GM19043 (cell line): ENCODE results near the gene CMIP.

Experiments used
- ATAC-seq: cut with Tn5 transposase; IDR thresholded peaks from one replicate; pipeline ENCODE4 v1.9.1; 2021; ENCODE audit warnings: low read depth; ENCODE audit not compliant: unreplicated experiment

CMIP gene

GRCh38 chr16:81668243-81669097 is 223.9 kb downstream of the CMIP start:
- no peak for ATAC-seq

- no peak for ATAC-seq
Measured at GRCh38 chr16:81669473-81670350, 225.1 kb downstream of the CMIP start.

- ATAC-seq, result no peak
Measured at GRCh38 chr16:81671738-81672597, 227.4 kb downstream of the CMIP start.

GRCh38 chr16:81673432-81673831 is 228.8 kb downstream of the CMIP start:
- ATAC-seq, result no peak

- ATAC-seq, result no peak
Measured at GRCh38 chr16:81675662-81676061, 231.1 kb downstream of the CMIP start.

- ATAC-seq, result no peak
Measured at GRCh38 chr16:81676066-81676882, 231.7 kb downstream of the CMIP start.

GRCh38 chr16:81676883-81677737 is 232.5 kb downstream of the CMIP start:
- no peak for ATAC-seq

- no peak for ATAC-seq
Measured at GRCh38 chr16:81678326-81679095, 233.9 kb downstream of the CMIP start.

GRCh38 chr16:81679721-81680430 is 235.3 kb downstream of the CMIP start:
- ATAC-seq, result no peak

- no peak for ATAC-seq
Measured at GRCh38 chr16:81680444-81681275, 236.1 kb downstream of the CMIP start.

GRCh38 chr16:81681311-81681710 is 236.7 kb downstream of the CMIP start:
- ATAC-seq, result no peak

- ATAC-seq, result no peak
Measured at GRCh38 chr16:81684242-81684837, 239.7 kb downstream of the CMIP start.

- no peak for ATAC-seq
Measured at GRCh38 chr16:81684901-81685300, 240.3 kb downstream of the CMIP start.

GRCh38 chr16:81686391-81687130 is 242.0 kb downstream of the CMIP start:
- no peak for ATAC-seq

- no peak for ATAC-seq
Measured at GRCh38 chr16:81687131-81687456, 242.5 kb downstream of the CMIP start.

GRCh38 chr16:81688182-81688581 is 243.6 kb downstream of the CMIP start:
- no peak for ATAC-seq
